IPS-15b (cell line): ENCODE measurements around the gene ZBTB4.
"Not testable (repeated sequence)": the region's sequence is repeated elsewhere in the genome, so short reads cannot be mapped to it uniquely, and the experiment has no call there.

Experiments used
- H3K27me3 ChIP-seq: one replicate; pipeline ENCODE4 v1.6.1; 2013; ENCODE audit warnings: low read length; ENCODE audit not compliant: control insufficient read depth, insufficient read depth
- H3K36me3 ChIP-seq: one replicate; pipeline ENCODE4 v1.6.1; 2013; ENCODE audit warnings: low read length; ENCODE audit not compliant: control insufficient read depth, insufficient read depth
- H3K4me1 ChIP-seq: one replicate; pipeline ENCODE4 v1.6.1; 2013; ENCODE audit warnings: mild to moderate bottlenecking, low read length; ENCODE audit not compliant: control insufficient read depth, insufficient read depth
- H3K4me3 ChIP-seq: one replicate; pipeline ENCODE4 v1.5.1; 2013; ENCODE audit warnings: low read depth, low read length
- H3K9ac ChIP-seq: one replicate; pipeline ENCODE4 v1.6.1; 2013; ENCODE audit warnings: low read depth, mild to moderate bottlenecking, low read length
- H3K9me3 ChIP-seq: one replicate; pipeline ENCODE4 v1.6.1; 2013; ENCODE audit warnings: mild to moderate bottlenecking, low read length; ENCODE audit not compliant: control insufficient read depth, insufficient read depth

ZBTB4 gene

DNA sequence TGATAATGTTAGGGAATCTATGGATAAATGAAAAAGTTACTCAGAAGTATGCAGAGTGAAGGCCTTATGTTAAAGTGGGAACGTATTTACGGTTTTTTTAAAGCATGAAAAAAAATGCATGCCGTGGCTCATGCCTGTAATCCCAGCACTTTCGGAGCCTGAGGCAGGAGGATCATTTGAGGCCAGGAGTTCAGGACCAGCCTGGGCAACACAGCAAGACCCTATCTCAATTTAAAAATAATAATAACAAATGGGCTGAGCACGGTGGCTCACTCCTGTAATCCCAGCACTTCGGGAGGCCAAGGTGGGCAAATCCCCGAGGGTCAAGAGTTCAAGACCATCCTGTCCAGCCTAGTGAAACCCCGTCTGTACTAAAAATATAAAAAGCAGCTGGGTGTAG lies 10.7 kb upstream of the ZBTB4 start:
- Histone ChIP-seq H3K9ac (no peak overlapping the region), H3K27me3 (no peaks in the 10 kb centered on the region), H3K4me1 (no peaks in the 10 kb centered on the region), H3K4me3 (no peak overlapping the region), H3K9me3 (no peaks in the 10 kb centered on the region), H3K36me3 (peaks cover 6% of the 10 kb centered on the region)

- Histone ChIP-seq H3K4me1 (peaks cover 3% of the 10 kb centered on the region), H3K4me3 (peak overlapping the region; percentile 14), H3K9ac (no peak overlapping the region)
Measured at GRCh38 chr17:7486181-7486580, 6.8 kb upstream of the ZBTB4 start.

DNA sequence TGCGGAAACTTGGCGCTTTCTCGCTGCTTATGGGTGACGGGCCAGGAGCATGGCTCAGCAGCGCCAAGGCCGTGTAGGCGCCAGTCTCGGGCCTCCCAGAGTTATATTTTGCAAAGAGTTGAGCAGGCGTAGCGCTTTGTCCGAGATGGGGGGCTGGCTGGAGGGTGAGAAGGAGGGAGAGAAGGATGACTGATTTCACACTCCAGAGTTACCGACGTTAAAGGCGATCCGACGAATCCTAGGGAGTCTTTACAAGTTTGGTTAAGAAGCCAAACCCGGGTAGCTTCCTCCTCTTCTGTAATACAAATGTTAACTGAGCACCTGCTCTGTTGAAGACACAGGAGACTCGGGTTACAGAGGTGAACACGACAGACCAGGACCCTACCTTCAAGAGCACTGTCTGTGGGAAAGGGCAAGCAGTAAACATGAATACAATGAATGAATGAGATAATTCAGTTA lies 5.5 kb upstream of the ZBTB4 start:
- Histone ChIP-seq H3K9ac (peak overlapping the region; percentile 55), H3K27me3 (no peaks in the 10 kb centered on the region), H3K4me3 (peak overlapping the region; percentile 71), H3K9me3 (no peaks in the 10 kb centered on the region), H3K36me3 (peaks cover 2% of the 10 kb centered on the region), H3K4me1 (peaks cover 3% of the 10 kb centered on the region)

More at GRCh38 chr17:7486181-7486580, 6.8 kb upstream of the ZBTB4 start:
- Histone ChIP-seq H3K9me3 (no peaks in the 10 kb centered on the region), H3K27me3 (no peaks in the 10 kb centered on the region), H3K36me3 (peaks cover 2% of the 10 kb centered on the region)

DNA sequence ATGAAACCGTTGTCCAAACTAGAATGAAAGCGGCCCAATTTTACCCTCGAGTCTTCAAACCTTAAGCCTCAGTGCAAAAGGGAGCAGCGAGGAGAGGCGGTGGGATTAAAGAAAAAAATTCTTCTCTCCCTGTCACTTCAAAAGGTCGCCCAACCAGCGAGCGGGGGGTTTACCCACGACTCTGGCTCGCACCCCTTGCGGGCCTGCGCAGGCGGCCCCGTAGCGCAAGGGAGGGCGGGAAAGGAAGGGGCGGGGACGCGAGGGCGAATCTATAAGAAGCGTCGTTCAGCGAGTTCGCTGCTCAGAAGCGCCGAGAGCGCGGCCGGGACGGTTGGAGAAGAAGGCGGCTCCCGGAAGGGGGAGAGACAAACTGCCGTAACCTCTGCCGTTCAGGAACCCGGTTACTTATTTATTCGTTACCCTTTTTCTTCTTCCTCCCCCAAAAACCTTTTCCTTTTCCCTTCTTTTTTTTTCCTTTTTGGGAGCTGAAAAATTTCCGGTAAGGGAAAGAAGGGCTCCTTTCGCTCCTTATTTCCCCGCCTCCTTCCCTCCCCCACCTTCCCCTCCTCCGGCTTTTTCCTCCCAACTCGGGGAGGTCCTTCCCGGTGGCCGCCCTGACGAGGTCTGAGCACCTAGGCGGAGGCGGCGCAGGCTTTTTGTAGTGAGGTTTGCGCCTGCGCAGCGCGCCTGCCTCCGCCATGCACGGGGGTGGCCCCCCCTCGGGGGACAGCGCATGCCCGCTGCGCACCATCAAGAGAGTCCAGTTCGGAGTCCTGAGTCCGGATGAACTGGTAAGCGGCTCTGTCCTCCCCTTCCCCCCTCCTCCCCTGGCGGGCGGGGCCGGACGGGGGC lies 4.9 kb upstream of the ZBTB4 start, which contains the start of gene POLR2A:
Gene POLR2A (plus strand): TSS at position 300 of the 852 bp plus-strand sequence.
- H3K4me1 ChIP-seq = peaks cover 3% of the 10 kb centered on the region

GRCh38 chr17:7483255-7484066 lies 4.0 kb upstream of the ZBTB4 start:
- H3K4me1 ChIP-seq = peaks cover 3% of the 10 kb centered on the region
- peak overlapping the region; percentile 97 for H3K9ac ChIP-seq
- no peaks in the 10 kb centered on the region for H3K9me3 ChIP-seq
- peak overlapping the region; percentile 71 for H3K4me3 ChIP-seq
- no peaks in the 10 kb centered on the region for H3K27me3 ChIP-seq
- H3K36me3 ChIP-seq = peaks cover 2% of the 10 kb centered on the region

More for the DNA sequence above, 4.9 kb upstream of the ZBTB4 start, which contains the start of gene POLR2A:
- Histone ChIP-seq H3K27me3 (no peaks in the 10 kb centered on the region), H3K4me3 (peak within 1 kb of the TSS; percentile 71), H3K9me3 (no peaks in the 10 kb centered on the region), H3K36me3 (peaks cover 2% of the 10 kb centered on the region), H3K9ac (peak within 1 kb of the TSS; percentile 97)

- H3K4me3 ChIP-seq = peak overlapping the region; percentile 71
- H3K36me3 ChIP-seq = not testable (repeated sequence)
Measured at GRCh38 chr17:7482742-7483088, 3.3 kb upstream of the ZBTB4 start.

DNA sequence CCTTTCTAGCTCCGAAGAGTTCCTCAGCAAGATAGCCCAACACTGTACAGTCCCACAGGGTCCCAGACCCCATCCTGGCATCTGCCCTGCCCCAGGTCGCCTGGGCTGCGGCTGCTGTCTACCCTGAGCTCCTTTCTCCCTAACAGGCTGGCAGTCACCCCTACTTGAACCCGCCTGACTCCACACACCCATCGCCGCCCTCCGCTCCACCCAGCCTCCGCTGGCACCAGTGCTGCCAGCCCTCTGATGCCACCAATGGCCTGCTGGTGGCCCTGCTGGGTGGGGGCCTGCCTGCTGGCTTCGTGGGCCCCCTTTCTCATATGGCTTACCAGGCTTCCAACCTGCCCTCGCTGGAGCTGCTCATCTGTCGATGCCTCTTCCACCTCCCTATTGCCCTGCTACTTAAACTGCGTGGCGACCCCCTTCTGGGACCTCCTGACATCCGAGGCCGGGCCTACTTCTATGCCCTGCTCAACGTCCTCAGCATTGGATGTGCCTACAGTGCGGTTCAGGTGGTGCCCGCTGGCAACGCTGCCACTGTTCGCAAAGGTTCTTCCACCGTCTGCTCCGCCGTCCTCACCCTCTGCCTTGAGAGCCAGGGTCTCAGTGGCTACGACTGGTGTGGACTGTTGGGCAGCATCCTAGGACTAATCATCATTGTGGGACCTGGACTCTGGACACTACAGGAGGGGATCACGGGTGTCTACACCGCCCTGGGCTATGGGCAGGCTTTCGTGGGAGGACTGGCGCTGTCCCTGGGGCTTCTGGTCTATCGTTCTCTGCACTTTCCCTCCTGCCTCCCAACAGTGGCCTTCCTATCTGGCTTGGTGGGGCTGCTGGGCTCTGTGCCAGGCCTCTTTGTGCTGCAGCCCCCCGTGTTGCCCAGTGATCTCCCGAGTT lies 2.7 kb upstream of the ZBTB4 start:
- not testable (repeated sequence) for H3K4me3 ChIP-seq, H3K4me1 ChIP-seq

More at GRCh38 chr17:7482742-7483088, 3.3 kb upstream of the ZBTB4 start:
- H3K9me3 ChIP-seq, H3K27me3 ChIP-seq, H3K4me1 ChIP-seq: not testable (repeated sequence)
- peak overlapping the region; percentile 97 for H3K9ac ChIP-seq

DNA sequence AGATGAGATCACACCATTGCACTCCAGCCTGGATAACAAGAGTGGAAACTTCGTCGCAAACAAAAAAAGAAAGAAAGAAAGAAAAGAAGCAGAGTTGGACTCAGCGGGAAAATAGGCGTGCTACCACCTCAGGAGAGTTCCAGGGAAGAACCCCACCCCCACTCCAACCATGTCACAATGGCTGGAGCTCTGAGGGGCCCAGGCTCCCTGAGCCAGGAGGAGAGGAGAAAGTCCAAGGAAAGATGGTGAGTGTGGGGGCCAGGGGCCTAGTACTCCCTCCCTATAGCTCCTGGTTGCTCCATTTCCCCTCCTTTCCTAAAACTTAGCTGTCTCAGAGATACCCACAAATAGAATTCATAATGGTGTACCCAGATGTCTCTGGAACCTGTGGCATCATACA lies 1.8 kb upstream of the ZBTB4 start, which contains the start of gene SLC35G6:
Gene SLC35G6 (plus strand): TSS at position 172 of the 400 bp plus-strand sequence. CDS start 71 bp downstream, at position 243.
- H3K36me3 ChIP-seq, H3K27me3 ChIP-seq, H3K9me3 ChIP-seq, H3K9ac ChIP-seq, H3K4me3 ChIP-seq: not testable (repeated sequence)
- peaks cover 13% of the 10 kb centered on the region for H3K4me1 ChIP-seq

More for the DNA sequence above, 2.7 kb upstream of the ZBTB4 start:
- not testable (repeated sequence) for H3K36me3 ChIP-seq, H3K9ac ChIP-seq, H3K9me3 ChIP-seq, H3K27me3 ChIP-seq

- no peaks in the 10 kb centered on the region for H3K27me3 ChIP-seq
- H3K4me3 ChIP-seq = peak overlapping the region; percentile 63
- peaks cover 13% of the 10 kb centered on the region for H3K4me1 ChIP-seq
- H3K36me3 ChIP-seq = no peaks in the 10 kb centered on the region
- H3K9me3 ChIP-seq = no peaks in the 10 kb centered on the region
- H3K9ac ChIP-seq = no peak overlapping the region
Measured at GRCh38 chr17:7480089-7480384, 606 bp upstream of the ZBTB4 start.

DNA sequence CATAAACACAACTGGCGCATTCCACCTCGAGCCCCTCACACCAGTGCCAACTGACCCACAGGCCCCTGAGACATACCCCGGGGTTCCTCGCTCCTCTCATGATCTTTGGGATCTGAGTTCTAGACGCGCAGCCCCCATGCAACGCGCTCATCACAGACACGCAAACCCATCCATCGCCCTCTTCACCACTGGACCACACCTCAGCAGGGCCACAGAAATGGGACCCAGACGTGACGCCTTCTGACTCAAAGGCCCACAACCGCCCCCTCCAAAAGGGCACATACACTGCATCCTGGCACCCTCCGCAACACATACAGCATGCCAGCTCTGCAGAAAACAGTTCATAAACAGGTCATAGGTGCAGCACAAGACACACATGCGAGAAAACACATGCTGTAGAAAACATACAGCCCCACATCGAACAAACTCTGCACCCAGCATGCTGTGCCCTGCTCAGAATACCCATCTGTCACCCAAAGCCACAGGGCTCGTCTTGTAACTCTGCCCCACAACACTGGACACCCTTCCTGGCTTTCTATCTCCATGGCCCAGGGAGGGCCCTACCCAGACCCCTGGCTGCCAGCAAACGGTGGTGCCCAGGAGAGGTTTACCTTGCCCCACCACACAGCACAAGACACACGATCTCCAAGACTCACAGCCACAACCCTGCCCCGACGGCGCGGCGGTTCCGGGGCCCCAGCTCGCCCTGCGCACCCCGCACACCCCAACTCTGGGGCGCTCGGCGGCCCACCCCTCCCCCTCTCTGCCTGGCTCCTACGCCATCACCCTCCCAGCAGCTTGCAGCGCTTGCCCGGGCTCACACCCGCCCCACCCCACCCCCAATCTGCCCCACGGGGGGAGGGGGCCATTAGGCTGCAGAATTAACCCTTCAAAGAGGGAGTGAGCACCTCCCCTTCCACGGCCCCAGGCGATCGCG lies 887 bp downstream of the ZBTB4 start:
- H3K36me3 ChIP-seq = no peaks in the 10 kb centered on the region
- no peaks in the 10 kb centered on the region for H3K27me3 ChIP-seq
- peak overlapping the region; percentile 54 for H3K4me3 ChIP-seq
- no peaks in the 10 kb centered on the region for H3K9me3 ChIP-seq
- H3K4me1 ChIP-seq = peaks cover 13% of the 10 kb centered on the region
- peak overlapping the region; percentile 47 for H3K9ac ChIP-seq
